ENCODE data around the gene WIPI1.

GRCh38 chr17:68443972-68444464 is 13.3 kb downstream of the WIPI1 start:
- TF ChIP-seq RAD21 (conservative IDR thresholded peaks at IDR 0.05 in 1 of 2, IDR thresholded peaks at IDR 0.05 in 1 of 2) (no peak), ELK1 (IDR thresholded peaks at IDR 0.05; ENCODE audit: low read depth, low read length) (no peak)
